GM21367 (cell line): ENCODE results near the gene NME7.
"Not testable (repeated sequence)": the region's sequence is repeated elsewhere in the genome, so short reads cannot be mapped to it uniquely, and the experiment has no call there.

ENCODE experiments used
- ATAC-seq: cut with Tn5 transposase; IDR thresholded peaks from one replicate; pipeline ENCODE4 v1.9.1; 2021; ENCODE audit not compliant: unreplicated experiment

NME7 gene

GRCh38 chr1:169342096-169342495 is 25.5 kb downstream of the NME7 start:
- ATAC-seq = not testable (repeated sequence)

GRCh38 chr1:169340882-169341281 is 26.7 kb downstream of the NME7 start:
- ATAC-seq = no peak

- no peak for ATAC-seq
Observed at GRCh38 chr1:169339773-169340172, 27.8 kb downstream of the NME7 start.

- ATAC-seq = no peak
Observed at GRCh38 chr1:169338617-169339016, 29.0 kb downstream of the NME7 start.

- not testable (repeated sequence) for ATAC-seq
Observed at GRCh38 chr1:169336947-169337715, 30.5 kb downstream of the NME7 start.

- not testable (repeated sequence) for ATAC-seq
Observed at GRCh38 chr1:169334727-169335126, 32.9 kb downstream of the NME7 start.

- ATAC-seq = no peak
Observed at GRCh38 chr1:169330927-169331326, 36.7 kb downstream of the NME7 start.

- no peak for ATAC-seq
Observed at GRCh38 chr1:169329383-169329782, 38.2 kb downstream of the NME7 start.

GRCh38 chr1:169327875-169328274 is 39.7 kb downstream of the NME7 start:
- no peak for ATAC-seq

GRCh38 chr1:169326956-169327268 is 40.7 kb downstream of the NME7 start:
- ATAC-seq = peak; percentile 95

- ATAC-seq = peak; percentile 23
Observed at GRCh38 chr1:169326261-169326955, 41.2 kb downstream of the NME7 start.

- ATAC-seq = no peak
Observed at GRCh38 chr1:169325117-169325516, 42.5 kb downstream of the NME7 start.

GRCh38 chr1:169322138-169322537 is 45.5 kb downstream of the NME7 start:
- no peak for ATAC-seq

- no peak for ATAC-seq
Observed at GRCh38 chr1:169321539-169321938, 46.1 kb downstream of the NME7 start.

GRCh38 chr1:169318536-169319244 is 48.9 kb downstream of the NME7 start:
- ATAC-seq = no peak

- no peak for ATAC-seq
Observed at GRCh38 chr1:169316556-169316955, 51.0 kb downstream of the NME7 start.

GRCh38 chr1:169312084-169312954 is 55.3 kb downstream of the NME7 start:
- no peak for ATAC-seq

GRCh38 chr1:169309178-169310166 is 58.1 kb downstream of the NME7 start:
- ATAC-seq = peak; percentile 73

GRCh38 chr1:169308313-169309039 is 59.1 kb downstream of the NME7 start:
- no peak for ATAC-seq
